OCI-LY7 (cell line): ENCODE results near the gene DPH1. TPM values are rescaled to one million over a fixed set of nuclear protein-coding genes. Genes with fewer than 3 reads are reported as not detected.

Source experiments
- BruUV-seq: library from RNA; stranded (reverse); fragments of 400-500 nt; replicated peaks from 2 replicates; lab custom pipeline; 2021; lab: Mats Ljungman, UMichigan
- CTCF ChIA-PET: fragments of 300-600 bp; sonication (Branson Sonifier 250); formaldehyde crosslinking; loops from one replicate; lab custom pipeline; 2022; ENCODE audit warnings: antibody characterized with exemption; ENCODE audit not compliant: unreplicated experiment; lab: Charles Lee
- POLR2A ChIA-PET: fragments of 300-600 bp; sonication (Branson Sonifier 250); formaldehyde crosslinking; loops from one replicate; lab custom pipeline; 2022; ENCODE audit warnings: antibody characterized with exemption; lab: Charles Lee
- DNase-seq: peaks from one replicate; pipeline ENCODE4 v3.0.0-alpha.2; 2015; ENCODE audit warnings: low spot score
- H2AFZ ChIP-seq: fragments of 200-600 bp; sonication (generic), shearing (Covaris generic); 2 replicates; pipeline ENCODE4 v1.6.1; 2014; ENCODE audit warnings: mild to moderate bottlenecking, antibody characterized with exemption, low read length, moderate library complexity
- H3K27ac ChIP-seq: fragments of 200-600 bp; sonication (generic); 2 replicates; pipeline ENCODE4 v1.5.1; 2014; ENCODE audit warnings: mixed run types, low read depth, mild to moderate bottlenecking, moderate library complexity, low read length, inconsistent platforms; ENCODE audit not compliant: poor library complexity, severe bottlenecking
- H3K36me3 ChIP-seq: fragments of 200-600 bp; sonication (generic); 2 replicates; pipeline ENCODE4 v1.6.1; 2014; ENCODE audit warnings: mild to moderate bottlenecking, antibody characterized with exemption, low read length, moderate library complexity, mixed read lengths; ENCODE audit not compliant: insufficient read depth
- H3K4me1 ChIP-seq: fragments of 200-600 bp; sonication (generic); 2 replicates; pipeline ENCODE4 v1.5.1; 2014; ENCODE audit warnings: mild to moderate bottlenecking, low read length; ENCODE audit not compliant: insufficient read depth, poor library complexity, severe bottlenecking
- H3K4me2 ChIP-seq: fragments of 200-600 bp; sonication (generic); 2 replicates; pipeline ENCODE4 v1.6.1; 2014; ENCODE audit warnings: mild to moderate bottlenecking, low read length
- H3K4me3 ChIP-seq: fragments of 200-600 bp; sonication (generic); 2 replicates; pipeline ENCODE4 v1.5.1; 2014; ENCODE audit warnings: mild to moderate bottlenecking, low read depth, low read length; ENCODE audit not compliant: poor library complexity, severe bottlenecking
- H3K79me2 ChIP-seq: fragments of 200-600 bp; sonication (generic); 2 replicates; pipeline ENCODE4 v1.6.1; 2016; ENCODE audit warnings: low read depth, mild to moderate bottlenecking, low read length, moderate library complexity, mixed read lengths; ENCODE audit not compliant: insufficient read depth
- H3K9me2 ChIP-seq: fragments of 200-600 bp; sonication (generic); 2 replicates; pipeline ENCODE4 v1.6.1; 2016; ENCODE audit warnings: mild to moderate bottlenecking, low read length, mixed read lengths; ENCODE audit not compliant: insufficient read depth
- H3K9me3 ChIP-seq: fragments of 200-600 bp; sonication (generic); 2 replicates; pipeline ENCODE4 v1.6.1; 2014; ENCODE audit warnings: mild to moderate bottlenecking, mixed run types, low read length, mixed read lengths
- H4K20me1 ChIP-seq: fragments of 200-600 bp; sonication (generic); 2 replicates; pipeline ENCODE4 v1.6.1; 2014; ENCODE audit warnings: mild to moderate bottlenecking, antibody characterized with exemption, low read length, moderate library complexity, mixed read lengths; ENCODE audit not compliant: insufficient read depth
- EZH2phosphoT487 ChIP-seq: fragments of 200-600 bp; sonication (generic); IDR thresholded peaks from 2 replicates; pipeline ENCODE4 v1.6.1; 2018; ENCODE audit warnings: low read depth, borderline replicate concordance, mild to moderate bottlenecking, mixed run types, antibody characterized with exemption, low read length, moderate library complexity, mixed read lengths
- intact Hi-C: fragments of 100-400 bp; cut with micrococcal nuclease; formaldehyde crosslinking; loops from one replicate; pipeline ENCODE4 v1.10.0; 2022; ENCODE audit not compliant: unreplicated experiment
- total RNA-seq, 2 experiments: library from RNA; depleted of rRNA in 1 of 2; stranded (reverse); fragments of >200 nt in 1 of 2; shearing (Covaris generic) in 1 of 2; gene quantifications; 2 replicates each; pipeline ENCODE4 v1.2.3, GENCODE V29; 2014 to 2022
- TF ChIP-seq, protein P1 (sequence below): fragments of 200-600 bp; sonication (generic); conservative IDR thresholded peaks from 2 replicates; pipeline ENCODE4 v1.5.1; 2014; ENCODE audit warnings: mild to moderate bottlenecking, antibody characterized with exemption, low read length, moderate library complexity, mixed read lengths

DPH1 gene
- total RNA-seq, 2 experiments from 2014 or later = 26.5 to 35.1 TPM

DNA sequence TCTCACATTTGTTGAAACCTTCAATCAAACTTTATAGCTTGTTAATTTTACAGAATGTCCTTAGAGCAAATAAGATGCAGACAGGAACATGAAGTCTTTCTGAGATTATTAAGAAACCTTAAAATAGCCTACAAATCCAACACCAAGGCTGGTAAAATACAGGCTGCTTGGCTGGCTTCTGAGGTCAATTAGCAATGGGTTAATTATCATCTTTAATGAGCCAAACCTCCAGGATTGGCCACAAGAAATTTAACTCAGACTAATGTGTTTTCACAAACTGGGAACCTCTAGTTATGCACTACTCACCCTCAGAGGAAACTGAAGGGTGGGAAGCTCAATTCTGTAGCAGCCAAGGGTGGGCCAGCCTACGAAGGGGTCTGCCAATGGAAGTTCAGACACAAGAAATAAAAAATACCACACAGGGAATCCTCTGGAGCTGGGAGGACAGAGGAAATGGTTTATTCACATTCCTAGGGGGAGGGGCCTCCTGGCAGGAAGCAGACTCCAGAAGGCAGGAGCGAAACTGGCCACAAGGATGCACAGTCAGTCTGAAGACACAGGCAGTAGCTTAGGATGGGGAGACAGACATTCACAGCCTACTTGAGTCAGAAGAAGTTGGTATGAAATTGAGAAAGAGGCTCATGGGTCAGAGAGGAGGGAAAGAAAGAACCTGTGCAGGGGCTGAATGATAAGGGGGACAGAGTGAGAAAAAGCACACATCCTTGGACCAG lies 61.0 kb downstream of the DPH1 start:
- no peak for TF ChIP-seq EZH2phosphoT487
- TF ChIP-seq, protein P1, sequence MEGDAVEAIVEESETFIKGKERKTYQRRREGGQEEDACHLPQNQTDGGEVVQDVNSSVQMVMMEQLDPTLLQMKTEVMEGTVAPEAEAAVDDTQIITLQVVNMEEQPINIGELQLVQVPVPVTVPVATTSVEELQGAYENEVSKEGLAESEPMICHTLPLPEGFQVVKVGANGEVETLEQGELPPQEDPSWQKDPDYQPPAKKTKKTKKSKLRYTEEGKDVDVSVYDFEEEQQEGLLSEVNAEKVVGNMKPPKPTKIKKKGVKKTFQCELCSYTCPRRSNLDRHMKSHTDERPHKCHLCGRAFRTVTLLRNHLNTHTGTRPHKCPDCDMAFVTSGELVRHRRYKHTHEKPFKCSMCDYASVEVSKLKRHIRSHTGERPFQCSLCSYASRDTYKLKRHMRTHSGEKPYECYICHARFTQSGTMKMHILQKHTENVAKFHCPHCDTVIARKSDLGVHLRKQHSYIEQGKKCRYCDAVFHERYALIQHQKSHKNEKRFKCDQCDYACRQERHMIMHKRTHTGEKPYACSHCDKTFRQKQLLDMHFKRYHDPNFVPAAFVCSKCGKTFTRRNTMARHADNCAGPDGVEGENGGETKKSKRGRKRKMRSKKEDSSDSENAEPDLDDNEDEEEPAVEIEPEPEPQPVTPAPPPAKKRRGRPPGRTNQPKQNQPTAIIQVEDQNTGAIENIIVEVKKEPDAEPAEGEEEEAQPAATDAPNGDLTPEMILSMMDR = no peak

DNA sequence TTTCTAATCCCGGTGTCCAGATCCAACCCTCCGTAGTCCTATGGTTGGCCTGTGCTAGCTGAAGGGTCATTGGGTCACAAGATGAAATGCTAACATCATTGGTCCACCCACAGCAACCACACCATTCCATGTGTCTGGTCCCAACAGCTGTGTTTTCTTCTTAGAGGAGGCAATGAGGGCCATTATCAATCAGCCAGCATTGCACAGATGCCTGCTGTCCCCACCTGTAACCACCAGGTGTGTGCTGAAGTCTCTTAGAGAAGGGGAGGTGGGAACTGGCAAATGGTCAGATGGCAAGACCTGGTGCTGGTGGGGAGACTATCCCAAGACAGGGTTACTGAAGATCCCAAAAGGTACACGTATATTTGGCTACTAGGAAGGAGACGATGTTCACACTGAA lies 62.3 kb downstream of the DPH1 start:
- Histone ChIP-seq H3K4me3 (no peak overlapping the region), H2AFZ (no peak overlapping the region), H3K27ac (no peak overlapping the region), H3K36me3 (no peaks in the 10 kb centered on the region), H3K9me3 (no peaks in the 10 kb centered on the region), H4K20me1 (no peaks in the 10 kb centered on the region), H3K4me2 (no peak overlapping the region), H3K4me1 (peaks cover 42% of the 10 kb centered on the region), H3K79me2 (no peaks in the 10 kb centered on the region), H3K9me2 (no peaks in the 10 kb centered on the region)
- intact Hi-C loops = no loop called here
- POLR2A ChIA-PET = interaction anchor here (0.7 kb wide), 1 partner anchor 22 kb away, joined by 3 read pairs; no protein-coding TSS in a partner anchor
- CTCF ChIA-PET = no interaction called here
- no peak for TF ChIP-seq EZH2phosphoT487
- TF ChIP-seq, protein P1 = no peak
- DNase-seq = no peak
- no TSS peak for BruUV-seq

More for the DNA sequence above, 61.0 kb downstream of the DPH1 start:
- H3K27ac ChIP-seq = no peak overlapping the region
- ChIA-PET POLR2A (interaction anchor here (0.6 to 1.0 kb wide), 2 partner anchors 28 to 108 kb away, joined by 3 to 5 read pairs; no protein-coding TSS in a partner anchor), CTCF (no interaction called here)
- H3K4me1 ChIP-seq = peaks cover 54% of the 10 kb centered on the region
- H3K9me2 ChIP-seq = no peaks in the 10 kb centered on the region
- no peak overlapping the region for H3K4me3 ChIP-seq
- H3K36me3 ChIP-seq = no peaks in the 10 kb centered on the region
- H3K9me3 ChIP-seq = no peaks in the 10 kb centered on the region
- no peaks in the 10 kb centered on the region for H3K79me2 ChIP-seq
- peak overlapping the region; percentile 70 for H3K4me2 ChIP-seq
- intact Hi-C loops = no loop called here
- no peak for DNase-seq
- BruUV-seq = no TSS peak
- no peak overlapping the region for H2AFZ ChIP-seq
- no peaks in the 10 kb centered on the region for H4K20me1 ChIP-seq

DNA sequence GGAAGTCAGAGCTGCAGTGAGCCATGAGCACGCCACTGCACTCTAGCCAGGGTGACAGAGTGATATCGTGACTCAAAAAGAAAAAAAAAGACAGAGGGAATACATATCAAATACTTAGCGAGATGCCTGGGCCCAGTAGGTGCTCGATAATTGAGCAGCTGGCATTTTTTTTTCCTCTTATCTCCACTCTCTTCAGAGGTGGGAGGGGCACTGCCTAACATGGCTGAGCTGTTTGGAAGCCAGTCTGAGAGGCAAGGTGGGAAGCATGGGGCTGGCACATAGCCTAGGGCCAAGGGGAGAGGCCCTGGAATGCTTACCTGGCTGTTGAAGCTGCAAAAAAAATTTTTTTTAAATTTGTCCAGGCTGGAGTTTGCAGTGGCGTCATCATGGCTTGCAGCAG lies 63.4 kb downstream of the DPH1 start:
- intact Hi-C loops = no loop called here
- POLR2A ChIA-PET = interaction anchor here (0.5 kb wide), 1 partner anchor 190 kb away, joined by 8 read pairs; no protein-coding TSS in a partner anchor
- TF ChIP-seq, protein P1 = no peak
- TF ChIP-seq EZH2phosphoT487 = no peak
- Histone ChIP-seq H3K79me2 (no peaks in the 10 kb centered on the region), H4K20me1 (no peaks in the 10 kb centered on the region), H3K4me3 (no peak overlapping the region), H3K4me1 (peaks cover 42% of the 10 kb centered on the region), H2AFZ (no peak overlapping the region), H3K27ac (no peak overlapping the region), H3K9me2 (no peaks in the 10 kb centered on the region), H3K9me3 (no peaks in the 10 kb centered on the region), H3K4me2 (no peak overlapping the region), H3K36me3 (no peaks in the 10 kb centered on the region)
- no peak for DNase-seq
- no TSS peak for BruUV-seq
- CTCF ChIA-PET = interaction anchor here (0.6 kb wide), 1 partner anchor 35 kb away, joined by 3 read pairs; no protein-coding TSS in a partner anchor
